ENCODE data around the gene PCDHGA3. TPM values are rescaled to one million over a fixed set of nuclear protein-coding genes. Genes with fewer than 3 reads are reported as not detected.

Gene PCDHGA3
- total RNA-seq, 2 experiments from 2014 or later = not detected

- CTCF ChIA-PET = interaction anchor here (0.6 to 2.9 kb wide), 22 partner anchors 11 to 318 kb away, joined by 3 to 23 read pairs (median 4); partner anchors contain the start of genes DIAPH1, HDAC3, PCDHB14 and PCDHGA1
- DNase-seq (no peak), ATAC-seq (ENCODE audit: poor library complexity) (no peak)
- no peaks in the 10 kb centered on the region for H3K27me3 Mint-ChIP-seq
- H3K4me3 Mint-ChIP-seq = peak overlapping the region; percentile 95
- peaks cover 13% of the 10 kb centered on the region for H3K36me3 ChIP-seq (ENCODE audit: insufficient read depth, low read length)
- intact Hi-C loops (cut with DNase I, micrococcal nuclease) = loop anchor here (1.0 to 10.0 kb wide), 5 partner anchors 95 to 775 kb away; partner anchors contain the start of genes PCDHGA10 (in 1 of the 2) and PCDHGB7 (in 1 of the 2)
- peaks cover 43 to 69% of the 10 kb centered on the region in 2 experiments for H3K9me3 ChIP-seq (ENCODE audit: control insufficient read depth in 1 of 2, insufficient read depth in 1 of 2, low read length in 2 of 2)
- peaks cover 14% of the 10 kb centered on the region for H3K4me1 ChIP-seq (ENCODE audit: insufficient read depth, low read length)
- no peak overlapping the region for H3K27ac ChIP-seq (ENCODE audit: low read depth in 1 of 2, low read length in 2 of 2)
- no peaks in the 10 kb centered on the region for H3K27me3 ChIP-seq (ENCODE audit: control insufficient read depth in 1 of 2, insufficient read depth in 2 of 2, low read length in 2 of 2)
- H3K36me3 Mint-ChIP-seq (ENCODE audit: low read depth) = peaks cover 83% of the 10 kb centered on the region
- H3K9me3 Mint-ChIP-seq = peaks cover 21% of the 10 kb centered on the region
- POLR2A ChIA-PET = interaction anchor here (0.7 to 2.7 kb wide), 23 partner anchors 9 to 1053 kb away, joined by 3 to 32 read pairs (median 5); partner anchors contain the start of genes ANKHD1, DELE1, DIAPH1 and EIF4EBP3
- peak overlapping the region; percentile 78 for H3K4me3 ChIP-seq (ENCODE audit: low read length)
- H3K4me1 Mint-ChIP-seq (ENCODE audit: low read depth) = peaks cover 41% of the 10 kb centered on the region
- peak overlapping the region; percentile 97 for H3K27ac Mint-ChIP-seq
- TF ChIP-seq CTCF (IDR thresholded peaks at IDR 0.05) = no peak
Measured at GRCh38 chr5:141319699-141320098, 23.9 kb upstream of the PCDHGA3 start.

GRCh38 chr5:141320225-141321169 is 23.1 kb upstream of the PCDHGA3 start, which contains the start of gene TAF7:
Gene TAF7 (minus strand): TSS chr5:141320784. CDS start chr5:141320044, 740 bp downstream.
- peak; percentile 80 for TF ChIP-seq CTCF (IDR thresholded peaks at IDR 0.05)
- Mint-ChIP-seq H3K27me3 (no peaks in the 10 kb centered on the region), H3K9me3 (peaks cover 14% of the 10 kb centered on the region), H3K4me1 (ENCODE audit: low read depth) (peaks cover 37% of the 10 kb centered on the region), H3K4me3 (peak within 1 kb of the TSS; percentile 95), H3K36me3 (ENCODE audit: low read depth) (peaks cover 78% of the 10 kb centered on the region), H3K27ac (peak within 1 kb of the TSS; percentile 97)
- ChIA-PET CTCF (interaction anchor here (0.6 to 2.9 kb wide), 22 partner anchors 10 to 318 kb away, joined by 3 to 23 read pairs (median 4); partner anchors contain the start of genes DIAPH1, HDAC3, PCDHB14 and PCDHGA1), POLR2A (interaction anchor here (0.7 to 2.7 kb wide), 26 partner anchors 8 to 1053 kb away, joined by 3 to 32 read pairs (median 5); partner anchors contain the start of genes ANKHD1, DELE1, DIAPH1 and EIF4EBP3)
- DNase-seq = peak; percentile 85 to 96 (median 91)
- peak; percentile 87 for ATAC-seq (ENCODE audit: poor library complexity)
- Histone ChIP-seq H3K27ac (ENCODE audit: low read depth in 1 of 2, low read length in 2 of 2) (peak within 1 kb of the TSS; percentile 93 to 99), H3K4me1 (ENCODE audit: insufficient read depth, low read length) (peaks cover 14% of the 10 kb centered on the region), H3K36me3 (ENCODE audit: insufficient read depth, low read length) (peaks cover 13% of the 10 kb centered on the region), H3K27me3 (ENCODE audit: control insufficient read depth in 1 of 2, insufficient read depth in 2 of 2, low read length in 2 of 2) (no peaks in the 10 kb centered on the region), H3K9me3 (ENCODE audit: control insufficient read depth in 1 of 2, insufficient read depth in 1 of 2, low read length in 2 of 2) (peaks cover 43 to 61% of the 10 kb centered on the region in 2 experiments), H3K4me3 (ENCODE audit: low read length) (peak within 1 kb of the TSS; percentile 78)
- intact Hi-C loops (cut with DNase I, micrococcal nuclease) = loop anchor here (1.0 to 10.0 kb wide), 5 partner anchors 94 to 774 kb away; partner anchors contain the start of genes PCDHGA10 (in 1 of the 2) and PCDHGB7 (in 1 of the 2)

DNA sequence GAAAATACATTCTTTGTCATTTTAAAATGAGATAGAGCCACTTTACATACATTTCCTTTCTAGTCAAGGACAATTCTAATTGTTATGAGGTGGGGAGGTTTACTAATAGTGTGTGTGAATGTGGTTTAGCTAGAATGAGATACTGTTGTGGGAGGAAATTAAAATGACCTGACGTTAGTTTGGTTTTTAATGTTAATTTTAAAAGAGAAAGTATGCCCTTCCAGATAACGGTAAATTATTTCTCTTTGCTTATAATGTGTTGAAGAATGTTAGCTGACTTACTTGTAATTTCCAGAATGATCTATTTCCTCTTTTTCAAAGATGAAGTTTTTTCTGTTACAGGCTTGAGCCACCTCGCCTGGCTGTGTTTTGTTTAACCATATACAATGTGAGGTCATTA is 21.4 kb upstream of the PCDHGA3 start:
- Mint-ChIP-seq H3K27me3 (peaks cover 13% of the 10 kb centered on the region), H3K36me3 (ENCODE audit: low read depth) (peaks cover 73% of the 10 kb centered on the region), H3K27ac (peak overlapping the region; percentile 97), H3K4me3 (peak overlapping the region; percentile 60), H3K4me1 (ENCODE audit: low read depth) (peaks cover 44% of the 10 kb centered on the region), H3K9me3 (peaks cover 10% of the 10 kb centered on the region)
- no peak for TF ChIP-seq CTCF (IDR thresholded peaks at IDR 0.05)
- POLR2A ChIA-PET = no interaction called here
- Histone ChIP-seq H3K9me3 (ENCODE audit: control insufficient read depth in 1 of 2, insufficient read depth in 1 of 2, low read length in 2 of 2) (peaks cover 41 to 44% of the 10 kb centered on the region in 2 experiments), H3K4me1 (ENCODE audit: insufficient read depth, low read length) (peaks cover 20% of the 10 kb centered on the region), H3K27ac (ENCODE audit: low read depth in 1 of 2, low read length in 2 of 2) (no peak overlapping the region), H3K27me3 (ENCODE audit: control insufficient read depth in 1 of 2, insufficient read depth in 2 of 2, low read length in 2 of 2) (no peaks in the 10 kb centered on the region), H3K4me3 (ENCODE audit: low read length) (no peak overlapping the region), H3K36me3 (ENCODE audit: insufficient read depth, low read length) (peaks cover 13% of the 10 kb centered on the region)
- ATAC-seq (ENCODE audit: poor library complexity) (no peak), DNase-seq (no peak)
- intact Hi-C loops (cut with DNase I, micrococcal nuclease) = loop anchor here (2.0 to 10.0 kb wide), 4 partner anchors 93 to 773 kb away; partner anchors contain the start of genes PCDHGA10 (in 1 of the 2) and PCDHGB7 (in 1 of the 2)
- CTCF ChIA-PET = interaction anchor here (1.1 kb wide), 2 partner anchors 8 to 242 kb away, joined by 3 read pairs; partner anchors contain the start of gene PCDHGA1

All from CD4-positive, alpha-beta T cell (primary cell).